ENCODE results near the gene PRAMEF12. TPM values are rescaled to one million over a fixed set of nuclear protein-coding genes. Genes with fewer than 3 reads are reported as not detected.
"Not testable (repeated sequence)": the region's sequence is repeated elsewhere in the genome, so short reads cannot be mapped to it uniquely, and the experiment has no call there.

Gene PRAMEF12
- not detected for total RNA-seq

- no peaks in the 10 kb centered on the region for H3K27me3 ChIP-seq
- no peaks in the 10 kb centered on the region for H3K36me3 ChIP-seq
- TF ChIP-seq POLR2AphosphoS5 (IDR thresholded peaks at IDR 0.05; ENCODE audit: insufficient read depth in 1 of 2, low read depth in 1 of 2), result no peak
- no peak for TF ChIP-seq CTCF (IDR thresholded peaks at IDR 0.05)
- no peak for TF ChIP-seq POLR2A (IDR thresholded peaks at IDR 0.05)
- H3K27ac ChIP-seq, result no peak within 1 kb of the TSS
- H3K4me3 ChIP-seq, result no peak within 1 kb of the TSS
- H3K9me3 ChIP-seq, result no peaks in the 10 kb centered on the region
- H3K4me1 ChIP-seq, result no peaks in the 10 kb centered on the region
- DNase-seq (ENCODE audit: extremely low spot score in 2 of 2), result peak in 1 of 2 donors; percentile 25
- intact Hi-C loops (cut with DNase I), result no loop called here
These were observed at the start of gene PRAMEF12 for GRCh38 chr1:12773438-12773837. PRAMEF12 (plus strand) TSS chr1:12773738; CDS start chr1:12774868, 1,130 bp downstream.

GRCh38 chr1:12728391-12728790 is 45.1 kb upstream of the PRAMEF12 start:
- Histone ChIP-seq H3K4me3 (no peak overlapping the region), H3K9me3 (no peaks in the 10 kb centered on the region), H3K27me3 (no peaks in the 10 kb centered on the region), H3K4me1 (no peaks in the 10 kb centered on the region), H3K36me3 (no peaks in the 10 kb centered on the region), H3K27ac (no peak overlapping the region)
- no peak for DNase-seq (ENCODE audit: extremely low spot score in 2 of 2)
- TF ChIP-seq CTCF (IDR thresholded peaks at IDR 0.05) (no peak), POLR2A (IDR thresholded peaks at IDR 0.05) (no peak), POLR2AphosphoS5 (IDR thresholded peaks at IDR 0.05; ENCODE audit: insufficient read depth in 1 of 2, low read depth in 1 of 2) (no peak)
- intact Hi-C loops (cut with DNase I), result no loop called here

GRCh38 chr1:12730156-12730555 is 43.4 kb upstream of the PRAMEF12 start:
- intact Hi-C loops (cut with DNase I), result no loop called here
- no peak for TF ChIP-seq POLR2AphosphoS5 (IDR thresholded peaks at IDR 0.05; ENCODE audit: insufficient read depth in 1 of 2, low read depth in 1 of 2)
- TF ChIP-seq POLR2A (IDR thresholded peaks at IDR 0.05), result no peak
- TF ChIP-seq CTCF (IDR thresholded peaks at IDR 0.05), result no peak
- H3K4me3 ChIP-seq, result no peak overlapping the region
- H3K27ac ChIP-seq, result no peak overlapping the region
- H3K4me1 ChIP-seq, result no peaks in the 10 kb centered on the region
- no peaks in the 10 kb centered on the region for H3K27me3 ChIP-seq
- DNase-seq (ENCODE audit: extremely low spot score in 2 of 2), result no peak
- no peaks in the 10 kb centered on the region for H3K9me3 ChIP-seq
- no peaks in the 10 kb centered on the region for H3K36me3 ChIP-seq

GRCh38 chr1:12731084-12731483 is 42.5 kb upstream of the PRAMEF12 start:
- H3K4me3 ChIP-seq; H3K9me3 ChIP-seq; DNase-seq (ENCODE audit: extremely low spot score in 2 of 2): not testable (repeated sequence)

GRCh38 chr1:12734651-12735050 is 38.9 kb upstream of the PRAMEF12 start:
- H3K4me1 ChIP-seq, result no peaks in the 10 kb centered on the region
- no peak overlapping the region for H3K27ac ChIP-seq
- intact Hi-C loops (cut with DNase I), result no loop called here
- H3K36me3 ChIP-seq, result no peaks in the 10 kb centered on the region
- H3K27me3 ChIP-seq, result no peaks in the 10 kb centered on the region
- DNase-seq (ENCODE audit: extremely low spot score in 2 of 2), result no peak
- H3K9me3 ChIP-seq, result no peaks in the 10 kb centered on the region
- TF ChIP-seq POLR2AphosphoS5 (IDR thresholded peaks at IDR 0.05; ENCODE audit: insufficient read depth in 1 of 2, low read depth in 1 of 2), result no peak
- TF ChIP-seq CTCF (IDR thresholded peaks at IDR 0.05), result no peak
- TF ChIP-seq POLR2A (IDR thresholded peaks at IDR 0.05), result no peak
- no peak overlapping the region for H3K4me3 ChIP-seq

More at GRCh38 chr1:12731084-12731483, 42.5 kb upstream of the PRAMEF12 start:
- intact Hi-C loops (cut with DNase I); H3K27ac ChIP-seq; H3K36me3 ChIP-seq; H3K27me3 ChIP-seq; H3K4me1 ChIP-seq: not testable (repeated sequence)

GRCh38 chr1:12738934-12739333 is 34.6 kb upstream of the PRAMEF12 start:
- DNase-seq (ENCODE audit: extremely low spot score in 2 of 2), result no peak
- intact Hi-C loops (cut with DNase I), result no loop called here
- no peaks in the 10 kb centered on the region for H3K9me3 ChIP-seq
- no peak overlapping the region for H3K27ac ChIP-seq
- H3K4me3 ChIP-seq, result no peak overlapping the region
- no peaks in the 10 kb centered on the region for H3K36me3 ChIP-seq
- TF ChIP-seq POLR2A (IDR thresholded peaks at IDR 0.05) (no peak), CTCF (IDR thresholded peaks at IDR 0.05) (no peak), POLR2AphosphoS5 (IDR thresholded peaks at IDR 0.05; ENCODE audit: insufficient read depth in 1 of 2, low read depth in 1 of 2) (no peak)
- no peaks in the 10 kb centered on the region for H3K4me1 ChIP-seq
- no peaks in the 10 kb centered on the region for H3K27me3 ChIP-seq
